ELR (cell line): ENCODE measurements around the gene CDK14.
A peak's percentile ranks its signal among the peaks of the same experiment; 100 is the strongest.
"Not testable (repeated sequence)": the region's sequence is repeated elsewhere in the genome, so short reads cannot be mapped to it uniquely, and the experiment has no call there.

ENCODE experiments used
- DNase-seq: peaks from one replicate; pipeline ENCODE4 v3.0.0-alpha.2; 2015; ENCODE audit warnings: low read depth

Gene CDK14

GRCh38 chr7:90792301-90792700 is 196.2 kb downstream of the CDK14 start:
- DNase-seq = no peak

DNA sequence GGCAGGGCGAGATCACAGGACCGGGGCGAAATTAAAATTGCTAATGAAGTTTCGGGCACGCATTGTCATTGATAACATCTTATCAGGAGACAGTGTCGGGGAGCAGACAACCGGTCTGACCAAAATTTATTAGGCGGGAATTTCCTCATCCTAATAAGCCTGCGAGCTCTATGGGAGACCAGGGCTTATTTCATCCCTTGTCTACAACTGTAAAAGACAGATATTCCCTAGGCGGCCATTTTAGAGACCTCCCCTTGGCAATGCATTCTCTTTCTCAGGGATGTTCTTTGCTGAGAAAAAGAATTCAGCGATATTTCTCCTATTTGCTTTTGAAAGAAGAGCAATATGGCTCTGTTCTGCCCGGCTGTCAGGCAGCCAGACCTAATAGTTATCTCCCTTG is 198.1 kb downstream of the CDK14 start:
- not testable (repeated sequence) for DNase-seq

DNA sequence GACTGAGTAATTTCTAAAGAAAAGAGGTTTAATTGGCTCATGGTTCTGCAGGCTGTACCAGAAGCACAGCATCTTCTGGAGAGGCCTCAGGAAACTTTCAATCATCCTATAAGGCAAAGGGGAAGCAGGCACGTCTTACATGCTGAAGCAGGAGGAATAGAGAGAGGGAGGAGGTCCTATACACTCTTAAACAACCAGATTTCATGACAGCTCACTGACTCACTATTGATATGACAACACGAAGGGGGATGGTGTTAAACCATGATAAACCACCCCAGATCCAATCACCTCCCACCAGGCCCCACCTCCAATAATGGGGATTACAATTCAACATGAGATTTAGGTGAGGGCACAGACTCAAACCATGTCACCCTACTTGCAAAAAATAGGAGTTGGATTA is 201.5 kb downstream of the CDK14 start:
- DNase-seq = peak; percentile 24

- peak; percentile 3 for DNase-seq
These were observed 208.2 kb downstream of the CDK14 start for GRCh38 chr7:90804370-90804769.

GRCh38 chr7:90815552-90815951 is 219.4 kb downstream of the CDK14 start:
- not testable (repeated sequence) for DNase-seq

DNA sequence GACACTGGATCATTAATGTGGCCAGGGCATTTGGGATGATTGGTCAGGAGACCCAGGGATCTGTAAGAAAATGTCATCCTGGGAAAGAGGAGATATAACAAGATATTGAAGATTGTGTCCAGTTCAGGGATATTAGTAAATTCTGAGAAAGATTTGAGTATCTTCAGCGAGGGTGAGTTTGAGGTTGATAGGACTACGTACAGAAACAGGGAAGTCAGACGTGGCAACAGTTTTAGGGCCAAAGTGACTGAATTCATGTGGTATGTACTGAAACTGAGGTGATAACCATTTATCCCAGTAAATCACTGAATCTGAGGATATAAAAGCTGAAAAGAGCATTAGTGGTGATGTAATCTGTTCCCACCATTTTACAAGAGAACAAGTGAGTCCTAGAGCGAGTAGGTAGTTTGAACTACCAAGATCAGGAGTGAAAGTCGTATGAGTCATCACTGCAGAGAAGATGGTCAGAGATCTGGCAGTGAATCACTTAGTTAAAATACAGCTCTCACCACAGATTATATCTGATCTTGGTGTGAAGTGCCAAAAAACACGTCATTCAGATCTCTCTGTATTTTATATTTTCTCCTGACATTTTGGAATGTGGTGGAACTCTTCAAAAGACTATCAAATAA is 220.5 kb downstream of the CDK14 start:
- DNase-seq = peak; percentile 97

GRCh38 chr7:90817151-90817550 is 221.0 kb downstream of the CDK14 start:
- DNase-seq = no peak

DNA sequence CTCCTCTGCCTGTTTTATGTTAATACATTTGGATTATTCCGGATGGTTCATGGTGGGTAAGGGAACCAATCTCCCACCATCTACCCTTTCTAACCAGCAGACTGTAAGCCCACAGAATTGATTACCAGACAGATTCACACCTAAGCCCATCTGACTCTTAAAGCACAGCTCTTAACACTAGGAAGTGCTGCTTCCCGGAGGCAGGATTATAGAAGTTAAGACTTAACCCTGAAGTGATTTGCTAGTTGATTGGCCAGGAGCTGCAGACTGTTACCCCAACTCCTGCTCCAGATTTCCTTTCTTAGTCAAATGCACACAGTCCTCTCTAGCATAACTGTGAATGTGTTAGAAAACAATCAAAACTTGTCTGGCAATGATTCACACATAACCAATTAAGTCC is 221.7 kb downstream of the CDK14 start:
- no peak for DNase-seq

GRCh38 chr7:90818341-90818740 is 222.2 kb downstream of the CDK14 start:
- no peak for DNase-seq

DNA sequence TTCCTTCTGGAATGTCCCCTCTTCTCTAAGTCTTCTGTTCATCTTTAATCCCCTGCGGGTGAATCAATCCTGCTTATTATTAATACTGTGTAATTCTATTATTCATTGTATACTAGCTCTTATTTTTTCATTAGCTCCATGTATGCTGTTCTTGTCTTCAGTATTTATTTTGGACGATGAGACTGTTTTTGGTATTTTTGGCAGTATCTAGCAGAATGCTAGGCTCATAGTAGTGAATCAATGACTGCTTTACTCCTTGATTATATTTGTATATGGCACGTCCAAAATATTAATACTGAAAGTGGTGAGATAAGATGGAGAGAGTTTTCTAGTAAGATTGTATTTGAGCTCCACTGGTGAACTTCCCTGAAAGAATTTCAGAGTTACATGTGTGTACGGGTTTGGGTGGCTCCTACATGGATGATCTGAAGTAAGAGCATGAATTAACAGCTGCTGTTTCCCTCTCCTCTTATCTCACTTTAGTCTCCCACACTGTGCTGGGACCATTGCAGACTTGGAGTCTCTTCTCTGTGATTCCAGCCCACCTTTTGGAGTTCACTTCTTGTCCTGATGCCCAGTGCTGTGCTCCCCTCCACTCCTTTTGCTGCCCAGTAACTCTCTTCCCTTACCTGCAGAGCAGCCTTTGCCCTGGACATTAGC is 226.0 kb downstream of the CDK14 start:
- no peak for DNase-seq

GRCh38 chr7:90824386-90825307 is 228.5 kb downstream of the CDK14 start:
- peak; percentile 76 for DNase-seq

- peak; percentile 56 for DNase-seq
These were observed 229.7 kb downstream of the CDK14 start for GRCh38 chr7:90825779-90826178.

DNA sequence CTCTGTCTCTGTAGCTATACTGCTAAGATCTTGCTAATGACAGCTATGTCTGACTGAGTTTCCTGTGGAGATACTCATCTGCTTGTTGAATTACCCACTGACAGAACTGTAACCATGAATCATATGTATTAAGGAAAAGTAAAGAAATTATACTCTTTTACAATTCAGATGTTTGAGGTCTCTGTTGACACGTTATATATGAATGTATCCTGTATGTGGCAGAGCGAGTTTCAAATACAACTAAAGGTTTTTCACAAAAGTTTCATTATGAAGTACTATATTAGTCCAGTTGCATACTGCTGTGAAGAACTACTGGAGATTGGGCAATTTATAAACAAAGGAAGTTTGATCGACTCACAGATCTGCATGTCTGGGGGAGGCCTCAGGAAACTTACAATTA is 232.5 kb downstream of the CDK14 start:
- peak; percentile 38 for DNase-seq

DNA sequence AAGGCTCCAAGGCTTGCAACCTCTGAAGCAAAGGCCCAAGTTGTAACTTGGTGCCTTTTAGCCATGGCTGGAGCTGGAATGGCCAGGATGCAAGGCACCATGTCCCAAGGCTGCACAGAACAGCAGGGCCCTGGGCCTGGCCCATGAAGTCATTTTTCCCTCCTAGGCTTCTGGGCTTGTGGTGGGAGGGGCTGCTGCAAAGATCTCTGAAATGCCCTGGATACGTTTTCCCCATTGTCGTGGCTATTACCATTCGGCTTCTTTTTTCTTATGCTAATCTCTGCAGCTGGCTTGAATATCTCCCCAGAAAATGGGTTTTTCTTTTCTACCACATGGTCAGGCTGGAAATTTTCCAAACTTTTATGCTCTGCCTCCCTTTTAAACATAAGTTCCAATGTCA is 234.2 kb downstream of the CDK14 start:
- no peak for DNase-seq

GRCh38 chr7:90832726-90833125 is 236.6 kb downstream of the CDK14 start:
- no peak for DNase-seq

GRCh38 chr7:90833443-90833842 is 237.3 kb downstream of the CDK14 start:
- peak; percentile 14 for DNase-seq

DNA sequence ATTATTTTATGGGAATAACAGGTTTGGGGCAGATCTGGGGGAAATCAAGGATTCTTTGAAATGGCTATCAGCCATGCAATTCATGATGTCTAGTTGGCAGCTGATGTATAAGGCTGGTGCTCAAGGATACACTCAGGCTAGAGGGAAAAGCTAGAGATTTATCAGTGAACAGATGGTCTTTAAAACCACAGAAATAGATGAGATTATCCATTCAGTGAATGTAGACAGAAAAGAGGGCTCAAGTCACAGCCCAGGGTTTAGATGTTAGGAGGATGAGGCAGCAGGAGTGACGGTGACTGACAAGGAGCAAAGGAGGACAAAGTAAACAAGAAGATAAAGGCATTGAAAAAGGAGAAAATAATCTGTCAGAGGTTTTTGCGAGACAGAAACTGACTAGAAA is 238.7 kb downstream of the CDK14 start:
- no peak for DNase-seq

DNA sequence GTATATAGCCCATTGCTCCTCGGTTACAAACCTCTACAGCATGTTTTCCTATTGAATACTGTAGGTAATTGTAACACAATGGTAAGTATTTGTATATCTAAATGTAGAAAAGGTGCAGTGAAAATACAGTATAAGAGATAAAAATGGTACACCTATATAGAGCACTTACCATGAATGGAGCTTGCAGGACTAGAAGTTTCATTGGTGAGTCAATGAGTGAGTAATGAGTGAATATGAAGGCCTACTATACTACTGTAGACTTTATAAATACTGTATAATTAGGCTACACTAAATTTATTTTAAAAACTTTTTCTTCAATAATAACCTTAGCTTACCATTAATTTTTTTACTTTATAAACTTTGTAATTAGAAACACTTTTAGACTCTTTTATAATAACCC is 239.7 kb downstream of the CDK14 start:
- peak; percentile 8 for DNase-seq

DNA sequence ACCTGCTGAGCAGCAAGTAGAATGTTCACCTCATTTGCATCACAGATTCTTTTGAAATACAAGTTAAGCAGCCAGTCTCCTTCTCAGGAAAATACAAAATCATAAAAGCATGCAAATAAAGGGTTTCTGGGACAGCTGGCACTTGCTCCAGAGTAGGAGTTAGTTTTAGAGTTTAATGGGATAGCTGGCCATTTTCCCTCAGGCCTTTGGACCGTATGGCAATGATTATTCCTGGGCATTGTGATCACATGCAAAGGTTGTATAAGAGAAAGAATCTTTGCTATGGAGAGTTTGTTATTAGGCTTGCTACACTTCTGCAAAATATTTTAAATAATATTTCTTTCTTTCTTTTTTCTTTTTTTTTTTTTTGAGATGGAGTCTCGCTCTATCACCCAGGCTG is 240.8 kb downstream of the CDK14 start:
- no peak for DNase-seq

GRCh38 chr7:90838799-90839198 is 242.7 kb downstream of the CDK14 start:
- DNase-seq = no peak

GRCh38 chr7:90839316-90839715 is 243.2 kb downstream of the CDK14 start:
- no peak for DNase-seq

GRCh38 chr7:90839727-90840291 is 243.7 kb downstream of the CDK14 start:
- DNase-seq = no peak
